Neural cell (in vitro differentiated cells): Measurements from ENCODE around the gene RNF103.

Experiments used
- CTCF ChIP-seq: fragments of 450-650 bp; IDR thresholded peaks from 2 replicates; pipeline ENCODE4 v1.5.1; 2014; ENCODE audit warnings: antibody characterized with exemption, mild to moderate bottlenecking, moderate library complexity; ENCODE audit not compliant: poor library complexity, severe bottlenecking
- EP300 ChIP-seq: fragments of 450-650 bp; conservative IDR thresholded peaks from 2 replicates; pipeline ENCODE4 v1.6.1; 2014; ENCODE audit warnings: antibody characterized with exemption, mild to moderate bottlenecking, moderate library complexity; ENCODE audit not compliant: poor library complexity, severe bottlenecking
- EZH2 ChIP-seq: fragments of 200-600, 300-800 bp; shearing (Covaris generic), sonication (generic); IDR thresholded peaks from 2 replicates; pipeline ENCODE4 v1.6.1; 2014; ENCODE audit warnings: antibody characterized with exemption, low read length, borderline replicate concordance, mild to moderate bottlenecking; ENCODE audit not compliant: insufficient read depth, poor library complexity, severe bottlenecking
- MXI1 ChIP-seq: fragments of 450-650 bp; conservative IDR thresholded peaks from 2 replicates; pipeline ENCODE4 v1.6.1; 2014; ENCODE audit warnings: antibody characterized with exemption, mild to moderate bottlenecking; ENCODE audit not compliant: poor library complexity, severe bottlenecking
- POLR2AphosphoS5 ChIP-seq: IDR thresholded peaks from 2 replicates; pipeline ENCODE4 v1.6.1; 2012
- REST ChIP-seq: IDR thresholded peaks from 2 replicates; pipeline ENCODE4 v1.6.1; 2012; ENCODE audit warnings: borderline replicate concordance
- SMC3 ChIP-seq: fragments of 450-650 bp; conservative IDR thresholded peaks from 2 replicates; pipeline ENCODE4 v1.6.1; 2014; ENCODE audit warnings: antibody characterized with exemption, mild to moderate bottlenecking, moderate library complexity; ENCODE audit not compliant: poor library complexity
- TAF1 ChIP-seq: IDR thresholded peaks from 2 replicates; pipeline ENCODE4 v1.6.1; 2012; ENCODE audit warnings: low read depth

- TF ChIP-seq TAF1 = no peak
- no peak for TF ChIP-seq POLR2AphosphoS5
- no peak for TF ChIP-seq CTCF
- TF ChIP-seq REST = no peak
- TF ChIP-seq EZH2 = no peak
- TF ChIP-seq MXI1 = no peak
- TF ChIP-seq EP300 = no peak
- no peak for TF ChIP-seq SMC3
These were observed 27.5 kb downstream of the RNF103 start for GRCh38 chr2:86596118-86596517.
